Activated naive CD4-positive, alpha-beta T cell treated with anti-CD3 and anti-CD28 coated beads, Interleukin-2, amount 50 U/mL, for 24 hours (primary cell): ENCODE measurements around the gene INCENP.
"Not testable (repeated sequence)": the region's sequence is repeated elsewhere in the genome, so short reads cannot be mapped to it uniquely, and the experiment has no call there.

Experiments used
- H3K27ac Mint-ChIP-seq: one replicate; pipeline ENCODE4 v1.8.0; 2021; ENCODE audit warnings: mild to moderate bottlenecking, mixed read lengths
- H3K27me3 Mint-ChIP-seq: one replicate; pipeline ENCODE4 v1.8.0; 2021; ENCODE audit warnings: mixed read lengths
- H3K36me3 Mint-ChIP-seq: one replicate; pipeline ENCODE4 v1.8.0; 2021; ENCODE audit warnings: mixed read lengths
- H3K4me1 Mint-ChIP-seq: one replicate; pipeline ENCODE4 v1.8.0; 2021; ENCODE audit warnings: mixed read lengths
- H3K4me3 Mint-ChIP-seq: one replicate; pipeline ENCODE4 v1.8.0; 2021; ENCODE audit warnings: mild to moderate bottlenecking, mixed read lengths
- H3K9me3 Mint-ChIP-seq: one replicate; pipeline ENCODE4 v1.8.0; 2021; ENCODE audit warnings: mixed read lengths

The INCENP gene

GRCh38 chr11:62171261-62171723, 47.5 kb downstream of the INCENP start:
- H3K4me3 Mint-ChIP-seq = peak overlapping the region; percentile 12
- no peak overlapping the region for H3K27ac Mint-ChIP-seq
- H3K36me3 Mint-ChIP-seq = no peaks in the 10 kb centered on the region
- H3K9me3 Mint-ChIP-seq = no peaks in the 10 kb centered on the region
- H3K27me3 Mint-ChIP-seq = peaks cover 10% of the 10 kb centered on the region
- peaks cover 5% of the 10 kb centered on the region for H3K4me1 Mint-ChIP-seq

- Mint-ChIP-seq H3K36me3 (no peaks in the 10 kb centered on the region), H3K9me3 (no peaks in the 10 kb centered on the region), H3K27ac (no peak overlapping the region), H3K4me1 (peaks cover 5% of the 10 kb centered on the region), H3K4me3 (no peak overlapping the region), H3K27me3 (peaks cover 12% of the 10 kb centered on the region)
These were observed 48.5 kb downstream of the INCENP start for GRCh38 chr11:62172294-62172693.

GRCh38 chr11:62176766-62177165, 53.0 kb downstream of the INCENP start:
- Mint-ChIP-seq H3K27ac (no peak overlapping the region), H3K4me3 (no peak overlapping the region), H3K36me3 (no peaks in the 10 kb centered on the region), H3K4me1 (no peaks in the 10 kb centered on the region), H3K9me3 (no peaks in the 10 kb centered on the region), H3K27me3 (peaks cover 6% of the 10 kb centered on the region)

- no peak overlapping the region for H3K27ac Mint-ChIP-seq
- no peaks in the 10 kb centered on the region for H3K4me1 Mint-ChIP-seq
- peaks cover 3% of the 10 kb centered on the region for H3K36me3 Mint-ChIP-seq
- no peak overlapping the region for H3K4me3 Mint-ChIP-seq
- peaks cover 3% of the 10 kb centered on the region for H3K9me3 Mint-ChIP-seq
- H3K27me3 Mint-ChIP-seq = peaks cover 6% of the 10 kb centered on the region
These were observed 56.2 kb downstream of the INCENP start for GRCh38 chr11:62179995-62180394.

- peaks cover 6% of the 10 kb centered on the region for H3K9me3 Mint-ChIP-seq
- peaks cover 6% of the 10 kb centered on the region for H3K36me3 Mint-ChIP-seq
- H3K4me1 Mint-ChIP-seq = no peaks in the 10 kb centered on the region
- H3K27me3 Mint-ChIP-seq = peaks cover 11% of the 10 kb centered on the region
- no peak overlapping the region for H3K27ac Mint-ChIP-seq
- no peak overlapping the region for H3K4me3 Mint-ChIP-seq
These were observed 57.3 kb downstream of the INCENP start for GRCh38 chr11:62181097-62181496.

- Mint-ChIP-seq H3K4me1 (no peaks in the 10 kb centered on the region), H3K9me3 (peaks cover 6% of the 10 kb centered on the region), H3K4me3 (no peak overlapping the region), H3K27me3 (peaks cover 10% of the 10 kb centered on the region), H3K27ac (no peak overlapping the region), H3K36me3 (peaks cover 6% of the 10 kb centered on the region)
These were observed 58.5 kb downstream of the INCENP start for GRCh38 chr11:62182147-62182891.

- Mint-ChIP-seq H3K4me3 (no peak overlapping the region), H3K9me3 (peaks cover 6% of the 10 kb centered on the region), H3K27me3 (peaks cover 18% of the 10 kb centered on the region), H3K36me3 (peaks cover 6% of the 10 kb centered on the region), H3K4me1 (no peaks in the 10 kb centered on the region), H3K27ac (no peak overlapping the region)
These were observed 62.4 kb downstream of the INCENP start for GRCh38 chr11:62186195-62186594.

GRCh38 chr11:62190011-62190410, 66.2 kb downstream of the INCENP start, which contains the start of gene SCGB1D1:
TSS of gene SCGB1D1 (plus strand) at chr11:62190216. CDS start at chr11:62190285, 69 bp downstream.
- Mint-ChIP-seq H3K27me3 (peaks cover 22% of the 10 kb centered on the region), H3K4me1 (no peaks in the 10 kb centered on the region), H3K36me3 (peaks cover 3% of the 10 kb centered on the region), H3K4me3 (no peak within 1 kb of the TSS), H3K27ac (no peak within 1 kb of the TSS), H3K9me3 (peaks cover 3% of the 10 kb centered on the region)

GRCh38 chr11:62193952-62194351, 70.1 kb downstream of the INCENP start:
- Mint-ChIP-seq H3K36me3 (no peaks in the 10 kb centered on the region), H3K27me3 (peaks cover 26% of the 10 kb centered on the region), H3K4me3 (no peak overlapping the region), H3K27ac (no peak overlapping the region), H3K9me3 (no peaks in the 10 kb centered on the region), H3K4me1 (no peaks in the 10 kb centered on the region)

- not testable (repeated sequence) for H3K4me1 Mint-ChIP-seq, H3K27ac Mint-ChIP-seq
- H3K27me3 Mint-ChIP-seq = peaks cover 25% of the 10 kb centered on the region
These were observed 71.2 kb downstream of the INCENP start for GRCh38 chr11:62195010-62195409.

GRCh38 chr11:62195945-62196344, 72.1 kb downstream of the INCENP start:
- peak overlapping the region; percentile 24 for H3K27ac Mint-ChIP-seq
- H3K4me3 Mint-ChIP-seq = no peak overlapping the region
- peaks cover 25% of the 10 kb centered on the region for H3K27me3 Mint-ChIP-seq
- H3K9me3 Mint-ChIP-seq = no peaks in the 10 kb centered on the region
- no peaks in the 10 kb centered on the region for H3K4me1 Mint-ChIP-seq
- no peaks in the 10 kb centered on the region for H3K36me3 Mint-ChIP-seq

More at GRCh38 chr11:62195010-62195409, 71.2 kb downstream of the INCENP start:
- H3K4me3 Mint-ChIP-seq, H3K9me3 Mint-ChIP-seq, H3K36me3 Mint-ChIP-seq: not testable (repeated sequence)

- H3K4me1 Mint-ChIP-seq, H3K36me3 Mint-ChIP-seq, H3K27ac Mint-ChIP-seq, H3K9me3 Mint-ChIP-seq, H3K4me3 Mint-ChIP-seq: not testable (repeated sequence)
- H3K27me3 Mint-ChIP-seq = peaks cover 24% of the 10 kb centered on the region
These were observed 73.6 kb downstream of the INCENP start for GRCh38 chr11:62197400-62197799.

- H3K36me3 Mint-ChIP-seq = no peaks in the 10 kb centered on the region
- H3K4me3 Mint-ChIP-seq = no peak overlapping the region
- H3K9me3 Mint-ChIP-seq = no peaks in the 10 kb centered on the region
- H3K4me1 Mint-ChIP-seq = no peaks in the 10 kb centered on the region
- H3K27me3 Mint-ChIP-seq = peaks cover 13% of the 10 kb centered on the region
- H3K27ac Mint-ChIP-seq = no peak overlapping the region
These were observed 77.6 kb downstream of the INCENP start for GRCh38 chr11:62201376-62201775.
